WTC11 (cell line): ENCODE results near the gene SHISA9. TPM values are rescaled to one million over a fixed set of nuclear protein-coding genes. Genes with fewer than 3 reads are reported as not detected.

Experiments used
- ATAC-seq: fragments of 200-7000 bp; cut with Tn5 transposase; 2 replicates; pipeline ENCODE4 v1.10.0; 2021; ENCODE audit warnings: mild to moderate bottlenecking, moderate library complexity
- CTCF ChIA-PET: fragments of 300-600 bp; sonication (Branson Sonifier 250); formaldehyde crosslinking; loops from one replicate; lab custom pipeline; 2021; ENCODE audit warnings: antibody characterized with exemption; lab: Charles Lee
- POLR2A ChIA-PET: fragments of 350-600 bp; sonication (Branson Sonifier 250); formaldehyde crosslinking; loops from one replicate; lab custom pipeline; 2021; ENCODE audit warnings: antibody characterized with exemption; lab: Charles Lee
- DNase-seq: peaks from one replicate; pipeline ENCODE4 v3.0.0; 2021; ENCODE audit warnings: low spot score
- H3K27ac Mint-ChIP-seq: 2 replicates; pipeline ENCODE4 v1.8.0; 2021; ENCODE audit warnings: mixed read lengths
- H3K27me3 Mint-ChIP-seq: 2 replicates; pipeline ENCODE4 v1.8.0; 2021; ENCODE audit warnings: low read depth, mild to moderate bottlenecking, moderate library complexity, mixed read lengths
- H3K36me3 Mint-ChIP-seq: 2 replicates; pipeline ENCODE4 v1.8.0; 2021; ENCODE audit warnings: mixed read lengths
- H3K4me1 Mint-ChIP-seq: 2 replicates; pipeline ENCODE4 v1.8.0; 2022; ENCODE audit warnings: mixed read lengths
- H3K4me3 Mint-ChIP-seq: 2 replicates; pipeline ENCODE4 v1.8.0; 2021; ENCODE audit warnings: mild to moderate bottlenecking, moderate library complexity, mixed read lengths
- H3K9me3 Mint-ChIP-seq: 2 replicates; pipeline ENCODE4 v1.8.0; 2021; ENCODE audit warnings: mixed read lengths
- AR ChIP-seq: fragments of 250-450 bp; sonication (Bioruptor Pico); IDR thresholded peaks from 2 replicates; pipeline ENCODE4 v1.9.0; 2021; ENCODE audit warnings: mild to moderate bottlenecking
- ATF1 ChIP-seq: sonication (generic); formaldehyde crosslinking; IDR thresholded peaks from 2 replicates; pipeline ENCODE4 v1.8.1; 2023; ENCODE audit warnings: mild to moderate bottlenecking, moderate library complexity, missing genetic modification reagents
- CREB1 ChIP-seq: sonication (generic); formaldehyde crosslinking; IDR thresholded peaks from 2 replicates; pipeline ENCODE4 v1.8.0; 2023; ENCODE audit warnings: mild to moderate bottlenecking, missing genetic modification reagents
- CREM ChIP-seq: sonication (generic); formaldehyde crosslinking; IDR thresholded peaks from 2 replicates; pipeline ENCODE4 v1.8.1; 2022; ENCODE audit warnings: mild to moderate bottlenecking, missing genetic modification reagents, moderate library complexity
- CTCF ChIP-seq: fragments of 200-600 bp; IDR thresholded peaks from 2 replicates; pipeline ENCODE4 v1.8.0; 2022; ENCODE audit warnings: antibody characterized with exemption
- E2F1 ChIP-seq: sonication (generic); formaldehyde crosslinking; IDR thresholded peaks from 2 replicates; pipeline ENCODE4 v1.8.0; 2022; ENCODE audit warnings: mild to moderate bottlenecking, missing genetic modification reagents
- ELF4 ChIP-seq: sonication (generic); formaldehyde crosslinking; IDR thresholded peaks from 2 replicates; pipeline ENCODE4 v1.8.1; 2022; ENCODE audit warnings: low read depth, mild to moderate bottlenecking, moderate library complexity, missing genetic modification reagents
- FOXP1 ChIP-seq: sonication (generic); formaldehyde crosslinking; IDR thresholded peaks from 2 replicates; pipeline ENCODE4 v1.8.0; 2022; ENCODE audit warnings: missing genetic modification reagents, mild to moderate bottlenecking, moderate library complexity, borderline replicate concordance
- GABPB1 ChIP-seq: sonication (generic); formaldehyde crosslinking; IDR thresholded peaks from 2 replicates; pipeline ENCODE4 v1.8.1; 2023; ENCODE audit warnings: mild to moderate bottlenecking, missing genetic modification reagents
- GTF2I ChIP-seq: fragments of 250-450 bp; sonication (Bioruptor Pico); conservative IDR thresholded peaks from 2 replicates; pipeline ENCODE4 v1.4.0; 2021; ENCODE audit warnings: mild to moderate bottlenecking
- JAZF1 ChIP-seq: fragments of 250-450 bp; sonication (Bioruptor Pico); IDR thresholded peaks from 2 replicates; pipeline ENCODE4 v1.9.0; 2021; ENCODE audit warnings: moderate library complexity, mild to moderate bottlenecking, inconsistent platforms
- KAT7 ChIP-seq: sonication (generic); formaldehyde crosslinking; IDR thresholded peaks from 2 replicates; pipeline ENCODE4 v1.8.1; 2023; ENCODE audit warnings: missing genetic modification reagents, mild to moderate bottlenecking, borderline replicate concordance
- MAX ChIP-seq: sonication (generic); formaldehyde crosslinking; IDR thresholded peaks from 2 replicates; pipeline ENCODE4 v1.8.0; 2022; ENCODE audit warnings: mild to moderate bottlenecking, missing genetic modification reagents
- OVOL2 ChIP-seq: fragments of 250-450 bp; sonication (Bioruptor Pico); IDR thresholded peaks from 2 replicates; pipeline ENCODE4 v1.9.0; 2021; ENCODE audit warnings: mild to moderate bottlenecking, borderline replicate concordance
- RORB ChIP-seq: fragments of 250-450 bp; sonication (Bioruptor Pico); IDR thresholded peaks from 2 replicates; pipeline ENCODE4 v1.9.0; 2021; ENCODE audit warnings: mild to moderate bottlenecking
- SP1 ChIP-seq: sonication (generic); formaldehyde crosslinking; conservative IDR thresholded peaks from 2 replicates; pipeline ENCODE4 v1.8.1; 2022; ENCODE audit warnings: missing genetic modification reagents
- STAT6 ChIP-seq: sonication (generic); formaldehyde crosslinking; conservative IDR thresholded peaks from 2 replicates; pipeline ENCODE4 v1.8.1; 2023; ENCODE audit warnings: mild to moderate bottlenecking, low read depth, missing genetic modification reagents, moderate library complexity
- TEAD4 ChIP-seq: sonication (generic); formaldehyde crosslinking; IDR thresholded peaks from 2 replicates; pipeline ENCODE4 v1.8.0; 2022; ENCODE audit warnings: mild to moderate bottlenecking, missing genetic modification reagents
- ZBTB21 ChIP-seq: sonication (generic); formaldehyde crosslinking; IDR thresholded peaks from 2 replicates; pipeline ENCODE4 v1.8.1; 2023; ENCODE audit warnings: mild to moderate bottlenecking, missing genetic modification reagents, borderline replicate concordance
- ZSCAN18 ChIP-seq: fragments of 250-450 bp; sonication (Bioruptor Pico); IDR thresholded peaks from 2 replicates; pipeline ENCODE4 v2.1.2; 2022; ENCODE audit warnings: mild to moderate bottlenecking, moderate library complexity
- total RNA-seq: library from RNA; stranded (reverse); gene quantifications from 3 replicates; pipeline ENCODE4 v1.2.3, GENCODE V29; 2021

The SHISA9 gene
- total RNA-seq, 1 experiment from 2014 or later, result 37.5 TPM

- TF ChIP-seq ELF4 (CRISPR knock-in tag), result no peak
- TF ChIP-seq GTF2I (CRISPR knock-in tag), result no peak
- TF ChIP-seq RORB (CRISPR knock-in tag), result no peak
Measured at GRCh38 chr16:13103831-13104530, 202.6 kb downstream of the SHISA9 start (continued).

- POLR2A ChIA-PET, result no interaction called here
- Mint-ChIP-seq H3K36me3 (peaks cover 21% of the 10 kb centered on the region), H3K4me3 (no peak overlapping the region), H3K27me3 (no peaks in the 10 kb centered on the region), H3K9me3 (peaks cover 29% of the 10 kb centered on the region), H3K4me1 (peaks cover 23% of the 10 kb centered on the region), H3K27ac (no peak overlapping the region)
- no peak for TF ChIP-seq FOXP1 (CRISPR knock-in tag)
- no peak for TF ChIP-seq JAZF1 (CRISPR knock-in tag)
- no peak for TF ChIP-seq OVOL2 (CRISPR knock-in tag)
- no peak for TF ChIP-seq GABPB1 (CRISPR knock-in tag)
- no peak for TF ChIP-seq KAT7 (CRISPR knock-in tag)
- no peak for TF ChIP-seq STAT6
- TF ChIP-seq SP1 (CRISPR knock-in tag), result no peak
- TF ChIP-seq CREM (CRISPR knock-in tag), result no peak
- no peak for TF ChIP-seq CREB1
- no peak for TF ChIP-seq TEAD4 (CRISPR knock-in tag)
- TF ChIP-seq CTCF, result no peak
- no peak for TF ChIP-seq ZBTB21
- TF ChIP-seq E2F1 (CRISPR knock-in tag), result no peak
- TF ChIP-seq ZSCAN18, result no peak
- TF ChIP-seq ATF1 (CRISPR knock-in tag), result no peak
- TF ChIP-seq AR, result no peak
- TF ChIP-seq MAX, result no peak
- no peak for ATAC-seq
- CTCF ChIA-PET, result interaction anchor here (0.7 kb wide), 1 partner anchor 664 kb away, joined by 3 read pairs; no protein-coding TSS in a partner anchor
- no peak for DNase-seq
Measured at GRCh38 chr16:13104772-13105171, 203.4 kb downstream of the SHISA9 start.
